Stimulated activated naive CD4-positive, alpha-beta T cell (primary cell): ENCODE results near the gene DHRS3.
"Not testable (repeated sequence)": the region's sequence is repeated elsewhere in the genome, so short reads cannot be mapped to it uniquely, and the experiment has no call there.

Experiments used
- DNase-seq, 6 experiments: peaks; one replicate each; lab custom pipeline; 2025; lab: John Stamatoyannopoulos, UW

DHRS3 gene

DNA sequence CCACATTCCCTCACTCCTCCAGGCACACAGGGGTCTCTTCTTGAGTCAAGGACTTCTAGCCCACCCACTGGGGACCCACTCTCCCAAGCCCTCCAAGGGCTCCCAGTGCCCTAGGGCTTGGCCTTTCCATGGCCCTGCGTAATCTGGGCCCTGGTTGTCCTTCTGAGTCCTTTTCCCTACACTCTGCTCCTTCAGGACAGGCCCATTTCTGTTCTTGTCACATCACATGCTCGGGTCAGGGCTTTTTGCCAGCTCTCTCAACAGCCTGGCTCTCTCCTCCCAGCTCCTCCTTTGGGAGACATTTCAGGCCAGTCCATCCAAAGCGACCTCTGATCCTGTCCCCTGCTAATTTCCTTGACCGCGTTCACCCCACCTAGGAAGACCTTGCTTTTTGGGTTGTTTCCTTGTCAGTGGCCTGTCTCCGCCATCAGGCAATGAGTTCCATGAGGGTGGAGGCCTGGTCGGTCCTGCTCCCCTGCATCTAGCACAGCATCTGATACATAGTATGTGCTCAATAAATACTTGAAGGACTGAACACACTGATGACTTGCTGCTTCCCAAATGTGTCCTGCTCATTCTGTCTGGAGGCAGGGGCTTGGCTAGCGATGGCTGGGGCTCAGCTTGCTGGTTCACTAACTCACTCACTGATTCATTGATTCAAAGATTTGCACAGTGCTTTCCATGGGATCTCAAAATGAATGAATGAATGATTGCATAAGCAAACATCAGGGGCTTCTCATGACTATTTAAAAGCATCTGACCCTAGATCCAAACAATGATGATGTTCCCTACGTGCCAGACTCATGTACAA lies 44.8 kb downstream of the DHRS3 start:
- no peak for DNase-seq

- DNase-seq: no peak
These were observed 45.5 kb downstream of the DHRS3 start for GRCh38 chr1:12572522-12572921.

- DNase-seq: no peak
These were observed 47.7 kb downstream of the DHRS3 start for GRCh38 chr1:12570291-12570690.

DNA sequence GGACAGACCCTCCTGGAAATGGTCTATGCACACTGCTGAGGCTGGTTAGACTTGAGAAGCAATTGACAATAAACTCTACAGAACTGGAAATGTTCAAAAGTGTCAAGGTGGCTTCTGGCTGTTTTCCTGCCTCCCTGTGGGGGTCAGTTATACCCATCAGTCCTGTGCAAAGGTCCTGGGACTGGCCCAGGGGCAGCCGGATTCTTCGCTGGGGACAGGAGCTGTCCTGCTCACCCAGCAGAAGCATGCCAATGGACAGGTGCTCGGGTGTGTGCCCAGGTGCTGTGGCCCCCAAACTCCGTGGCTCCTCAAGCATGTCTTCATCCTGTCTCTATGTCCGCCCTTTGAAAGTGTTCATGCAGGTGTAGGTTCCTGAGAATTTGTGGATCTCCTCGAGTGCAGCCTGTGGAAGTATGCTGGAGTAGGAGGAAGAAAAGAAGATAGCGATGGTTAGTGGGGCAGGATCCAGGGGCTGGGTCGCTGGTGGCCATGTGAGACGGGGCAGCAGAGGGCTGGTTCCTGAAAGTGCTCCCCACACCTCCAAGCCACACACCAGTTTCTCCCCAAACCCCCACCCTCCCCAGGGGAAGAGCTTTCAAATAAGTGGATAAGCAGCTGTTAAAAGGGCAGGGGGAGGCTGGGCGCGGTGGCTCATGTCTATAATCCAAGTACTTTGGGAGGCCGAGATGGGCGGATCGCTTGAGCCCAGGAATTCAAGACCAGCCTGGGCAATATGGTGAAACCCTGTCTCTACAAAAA lies 49.8 kb downstream of the DHRS3 start:
- no peak for DNase-seq

DNA sequence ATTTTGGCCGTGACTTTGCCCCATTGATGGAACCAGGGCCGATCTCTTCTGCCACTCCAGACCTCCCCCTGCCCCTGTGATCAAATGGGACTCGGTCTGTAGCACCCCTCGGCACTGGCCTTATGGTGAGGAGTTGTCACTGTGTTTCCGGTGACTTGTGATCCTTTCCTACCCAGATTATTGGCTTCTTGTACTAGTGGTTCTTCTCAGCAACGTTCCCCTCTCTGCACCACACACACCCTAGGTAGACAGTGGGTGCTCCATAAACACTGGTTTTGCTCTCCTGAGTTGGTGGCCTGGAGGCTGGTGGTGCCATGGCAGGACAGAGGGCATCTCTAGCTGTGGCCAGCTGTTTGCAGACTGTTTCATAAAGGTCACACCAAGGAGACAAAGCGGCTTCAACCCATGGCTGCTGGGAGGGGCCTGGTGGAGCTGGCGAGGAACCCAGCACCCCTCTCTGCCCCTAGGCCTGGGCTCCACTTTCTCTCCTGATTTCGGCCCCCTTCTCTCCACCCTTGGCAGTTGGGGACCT lies 50.7 kb downstream of the DHRS3 start:
- DNase-seq: no peak

DNA sequence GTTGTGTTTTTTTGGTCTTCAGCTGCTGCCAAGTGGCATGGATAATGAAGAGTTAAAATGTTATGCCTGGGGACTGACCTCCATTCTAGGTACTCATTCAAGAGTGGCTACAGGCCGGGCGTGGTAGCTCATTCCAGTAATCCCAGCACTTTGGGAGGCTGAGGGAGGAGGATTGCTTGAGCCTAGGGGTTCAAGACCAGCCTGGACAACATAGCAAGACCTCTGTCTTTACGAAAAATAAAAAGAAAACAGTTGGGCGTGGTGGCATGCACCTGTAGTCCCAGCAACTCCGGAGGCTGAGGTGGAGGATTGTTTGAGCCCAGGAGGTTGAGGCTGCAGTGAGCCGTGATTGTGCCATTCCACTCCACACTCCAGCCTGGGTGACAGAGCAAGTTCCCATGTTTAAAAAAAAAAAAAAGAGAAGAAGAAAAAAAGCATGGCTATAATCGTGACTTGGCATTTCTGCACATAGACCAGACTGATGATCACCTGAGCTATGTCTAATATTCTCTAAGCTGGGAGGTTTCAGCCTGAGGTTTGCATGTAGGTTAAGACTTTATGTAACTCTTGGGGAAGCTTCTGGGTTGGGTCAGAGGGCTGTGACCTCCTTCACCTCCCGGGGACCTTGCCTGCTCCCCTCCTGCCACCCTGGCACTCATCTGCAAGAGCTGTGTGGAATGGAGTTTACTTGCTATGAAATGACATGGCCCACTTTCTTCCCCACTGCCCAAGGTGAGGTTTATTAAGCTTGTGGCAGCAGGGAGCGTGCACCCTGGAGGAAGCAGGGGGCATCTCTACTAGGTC lies 51.3 kb downstream of the DHRS3 start:
- no peak for DNase-seq

DNA sequence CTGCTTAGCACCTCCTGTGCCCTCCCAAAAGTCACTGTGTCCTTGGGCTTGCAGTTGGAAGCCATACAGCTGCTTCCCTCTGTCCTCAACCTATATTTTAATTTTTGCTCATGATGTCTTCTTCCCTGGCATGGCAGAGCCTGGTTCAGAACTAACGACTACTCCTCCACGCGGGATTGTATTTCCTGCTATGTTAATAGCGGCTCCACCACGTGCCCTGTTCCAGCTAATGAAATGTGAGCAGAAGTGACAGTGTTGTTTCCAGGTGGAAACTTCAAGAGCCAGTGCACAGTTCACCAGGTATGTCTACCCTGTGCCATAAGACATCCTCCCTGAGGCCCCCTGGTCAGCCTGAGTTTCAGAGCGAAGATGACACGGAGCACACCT lies 52.1 kb downstream of the DHRS3 start:
- no peak for DNase-seq

- DNase-seq: no peak
These were observed 52.7 kb downstream of the DHRS3 start for GRCh38 chr1:12565094-12565965.

DNA sequence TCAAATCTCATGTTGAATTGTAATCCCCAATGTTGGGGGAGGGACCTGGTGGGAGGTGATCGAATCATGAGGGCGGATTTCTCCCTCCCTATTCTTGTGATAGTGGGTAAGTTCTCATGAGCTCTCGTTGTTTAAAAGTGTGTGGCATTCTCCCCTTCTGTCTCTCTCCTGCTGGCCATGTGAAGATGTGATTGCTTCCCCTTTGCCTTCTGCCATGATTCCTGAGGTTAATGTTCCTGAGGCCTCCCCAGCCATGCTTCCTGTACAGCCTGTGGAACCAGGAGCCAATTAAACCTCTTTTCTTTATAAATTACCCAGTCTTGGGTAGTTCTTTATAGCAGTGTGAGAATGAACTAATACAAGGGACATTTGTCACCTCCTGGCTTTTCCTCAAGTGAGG lies 53.8 kb downstream of the DHRS3 start:
- not testable (repeated sequence) for DNase-seq

- DNase-seq: no peak
These were observed 54.9 kb downstream of the DHRS3 start for GRCh38 chr1:12562955-12563576.

GRCh38 chr1:12561121-12561520 lies 56.9 kb downstream of the DHRS3 start:
- DNase-seq: no peak

- DNase-seq: no peak
These were observed 60.8 kb downstream of the DHRS3 start for GRCh38 chr1:12556957-12557935.

DNA sequence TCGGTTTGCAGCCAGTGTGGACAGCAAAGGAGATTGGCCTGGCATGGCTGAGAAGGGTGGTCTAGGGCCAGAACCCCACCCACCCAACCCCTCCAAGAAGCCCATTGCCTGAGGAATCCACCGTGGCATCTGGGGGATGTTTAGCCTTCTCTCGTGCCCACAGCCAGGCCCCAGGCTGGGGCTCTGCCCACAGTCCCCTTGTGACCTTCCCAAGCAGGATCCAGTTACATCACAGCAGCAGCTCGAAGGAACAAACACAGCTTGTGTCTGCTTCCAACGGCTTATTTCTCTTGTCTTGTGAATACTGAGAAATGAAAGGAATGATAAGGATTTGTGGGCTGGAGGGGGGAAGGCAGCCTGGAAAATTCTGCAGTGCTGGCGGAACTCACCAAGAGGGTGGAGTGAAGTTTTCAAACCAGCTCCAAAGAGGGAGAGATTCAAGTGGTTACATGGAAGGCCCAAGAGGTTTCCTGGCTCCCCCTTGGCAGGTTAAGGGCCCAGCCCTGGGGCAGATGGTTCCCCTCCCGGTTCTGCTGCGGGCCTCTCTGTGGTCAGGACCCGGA lies 61.6 kb downstream of the DHRS3 start:
- DNase-seq: no peak

GRCh38 chr1:12555411-12556367 lies 62.3 kb downstream of the DHRS3 start:
- no peak for DNase-seq

DNA sequence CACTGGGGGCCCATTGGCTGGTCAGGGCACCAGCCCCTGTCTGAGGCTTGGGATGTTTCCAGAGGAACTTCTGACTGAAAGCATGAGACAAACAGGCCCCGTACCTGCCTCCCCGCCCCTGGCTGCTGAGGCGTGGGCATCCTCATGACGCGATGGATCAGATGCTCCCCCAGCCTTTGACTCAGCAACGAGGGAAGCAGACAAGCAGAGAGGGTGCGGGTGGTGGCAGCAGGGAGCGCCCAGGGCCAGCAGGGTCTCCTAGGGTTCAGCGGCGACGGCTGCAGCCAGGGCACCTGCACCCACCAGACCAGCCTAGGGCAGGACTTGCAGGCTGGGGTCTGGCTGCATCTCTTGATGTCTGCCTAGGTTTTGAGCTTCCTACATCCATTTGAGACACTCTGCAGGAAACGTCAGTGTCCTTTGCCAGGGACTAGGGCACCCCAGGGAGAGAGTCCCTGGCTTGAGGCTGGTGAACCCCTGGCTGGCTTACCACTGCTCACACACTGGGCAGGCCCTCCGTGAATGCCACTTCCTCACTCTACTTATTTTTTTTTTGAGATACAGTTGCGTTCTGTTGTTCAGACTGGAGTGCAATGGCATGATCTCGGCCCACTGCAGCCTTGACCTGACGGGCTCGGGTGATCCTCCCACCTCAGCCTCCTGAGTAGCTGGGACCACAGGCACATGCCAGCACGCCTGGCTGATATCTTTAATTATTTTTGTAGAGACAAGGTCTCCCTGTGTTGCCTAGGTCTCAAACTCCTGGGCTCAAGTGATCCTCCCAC lies 63.3 kb downstream of the DHRS3 start:
- DNase-seq: no peak

- no peak for DNase-seq
These were observed 64.0 kb downstream of the DHRS3 start for GRCh38 chr1:12553963-12554362.
